DND-41 (cell line): ENCODE measurements around the gene CDK15.

Source experiments
- EZH2 ChIP-seq: IDR thresholded peaks from 3 replicates; pipeline ENCODE4 v1.6.1; 2012; ENCODE audit warnings: borderline replicate concordance, low read depth, mild to moderate bottlenecking, moderate library complexity, low read length, inconsistent platforms; ENCODE audit not compliant: severe bottlenecking
- TF ChIP-seq, protein P1 (sequence below): IDR thresholded peaks from 2 replicates; pipeline ENCODE4 v1.5.1; 2012; ENCODE audit warnings: borderline replicate concordance, low read length, moderate library complexity, mild to moderate bottlenecking; ENCODE audit not compliant: poor library complexity, severe bottlenecking; ENCODE audit errors: extremely low read depth

DNA sequence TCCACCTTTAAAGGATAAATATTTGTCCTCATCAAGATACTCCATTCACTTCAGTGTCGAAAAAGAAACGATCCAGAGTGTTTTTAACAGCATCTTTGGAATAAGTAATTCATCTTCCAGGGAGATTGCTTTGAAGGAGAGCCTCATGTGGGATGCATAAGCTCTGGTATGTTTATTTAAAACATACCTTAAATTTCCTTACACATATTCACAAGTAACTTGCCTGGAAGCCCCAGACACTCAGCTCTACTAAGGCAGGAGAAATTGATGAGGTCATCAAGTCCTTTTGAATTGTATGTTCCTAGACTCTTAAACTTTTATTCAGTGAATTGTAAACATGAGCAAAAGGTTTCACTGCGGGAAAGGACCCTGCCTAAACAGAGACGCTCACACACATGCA, 103.0 kb downstream of the CDK15 start:
- TF ChIP-seq, protein P1, sequence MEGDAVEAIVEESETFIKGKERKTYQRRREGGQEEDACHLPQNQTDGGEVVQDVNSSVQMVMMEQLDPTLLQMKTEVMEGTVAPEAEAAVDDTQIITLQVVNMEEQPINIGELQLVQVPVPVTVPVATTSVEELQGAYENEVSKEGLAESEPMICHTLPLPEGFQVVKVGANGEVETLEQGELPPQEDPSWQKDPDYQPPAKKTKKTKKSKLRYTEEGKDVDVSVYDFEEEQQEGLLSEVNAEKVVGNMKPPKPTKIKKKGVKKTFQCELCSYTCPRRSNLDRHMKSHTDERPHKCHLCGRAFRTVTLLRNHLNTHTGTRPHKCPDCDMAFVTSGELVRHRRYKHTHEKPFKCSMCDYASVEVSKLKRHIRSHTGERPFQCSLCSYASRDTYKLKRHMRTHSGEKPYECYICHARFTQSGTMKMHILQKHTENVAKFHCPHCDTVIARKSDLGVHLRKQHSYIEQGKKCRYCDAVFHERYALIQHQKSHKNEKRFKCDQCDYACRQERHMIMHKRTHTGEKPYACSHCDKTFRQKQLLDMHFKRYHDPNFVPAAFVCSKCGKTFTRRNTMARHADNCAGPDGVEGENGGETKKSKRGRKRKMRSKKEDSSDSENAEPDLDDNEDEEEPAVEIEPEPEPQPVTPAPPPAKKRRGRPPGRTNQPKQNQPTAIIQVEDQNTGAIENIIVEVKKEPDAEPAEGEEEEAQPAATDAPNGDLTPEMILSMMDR, result no peak
- no peak for TF ChIP-seq EZH2
